GM10266 (cell line): ENCODE data around the gene LLGL1.

ENCODE experiments used
- DNase-seq: peaks from one replicate; pipeline ENCODE4 v3.0.0; 2012; ENCODE audit errors: extremely low spot score
- TF ChIP-seq, protein P1 (sequence below): IDR thresholded peaks from 2 replicates; pipeline ENCODE4 v1.5.1; 2012; ENCODE audit warnings: mild to moderate bottlenecking, low read depth; ENCODE audit not compliant: control insufficient read depth, insufficient read depth; ENCODE audit errors: missing control alignments

Gene LLGL1

DNA sequence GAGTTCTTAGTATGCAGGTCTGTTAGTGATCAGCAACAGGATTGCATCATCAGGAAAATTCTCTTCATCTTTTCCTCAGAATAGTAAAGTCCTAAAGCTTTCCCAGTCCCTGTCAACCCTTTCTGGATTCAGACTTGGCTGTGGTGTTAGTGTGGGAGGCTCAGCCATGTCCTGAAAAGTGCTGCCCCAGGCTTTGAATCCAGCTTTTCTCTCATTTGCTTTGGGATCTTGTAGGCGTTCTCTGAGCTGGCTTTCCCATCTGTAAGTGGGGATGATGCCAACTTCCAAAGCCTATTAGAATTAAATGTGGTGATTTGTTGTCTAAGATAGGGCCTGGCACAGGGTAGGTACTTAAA is 38.8 kb upstream of the LLGL1 start:
- DNase-seq: no peak

DNA sequence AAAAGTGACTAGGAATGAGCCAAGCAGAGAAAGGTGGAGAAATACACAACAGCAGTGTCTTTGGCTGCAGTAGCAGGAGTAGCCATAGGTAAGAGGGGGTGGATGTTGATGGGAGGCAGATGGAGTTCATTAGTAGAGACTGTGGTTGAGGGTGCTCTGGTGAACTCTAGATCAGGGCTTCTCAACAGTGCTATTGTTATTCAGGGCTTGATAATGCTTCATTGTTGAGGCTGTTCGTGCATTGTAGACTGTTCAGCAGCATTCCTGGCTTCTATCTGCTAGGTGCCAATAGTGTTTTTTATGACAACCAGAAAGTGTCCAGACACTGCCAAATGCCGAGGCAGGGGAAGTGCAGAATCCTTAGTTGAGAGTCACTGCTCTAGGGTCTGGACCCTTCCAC is 38.2 kb upstream of the LLGL1 start:
- TF ChIP-seq, protein P1, sequence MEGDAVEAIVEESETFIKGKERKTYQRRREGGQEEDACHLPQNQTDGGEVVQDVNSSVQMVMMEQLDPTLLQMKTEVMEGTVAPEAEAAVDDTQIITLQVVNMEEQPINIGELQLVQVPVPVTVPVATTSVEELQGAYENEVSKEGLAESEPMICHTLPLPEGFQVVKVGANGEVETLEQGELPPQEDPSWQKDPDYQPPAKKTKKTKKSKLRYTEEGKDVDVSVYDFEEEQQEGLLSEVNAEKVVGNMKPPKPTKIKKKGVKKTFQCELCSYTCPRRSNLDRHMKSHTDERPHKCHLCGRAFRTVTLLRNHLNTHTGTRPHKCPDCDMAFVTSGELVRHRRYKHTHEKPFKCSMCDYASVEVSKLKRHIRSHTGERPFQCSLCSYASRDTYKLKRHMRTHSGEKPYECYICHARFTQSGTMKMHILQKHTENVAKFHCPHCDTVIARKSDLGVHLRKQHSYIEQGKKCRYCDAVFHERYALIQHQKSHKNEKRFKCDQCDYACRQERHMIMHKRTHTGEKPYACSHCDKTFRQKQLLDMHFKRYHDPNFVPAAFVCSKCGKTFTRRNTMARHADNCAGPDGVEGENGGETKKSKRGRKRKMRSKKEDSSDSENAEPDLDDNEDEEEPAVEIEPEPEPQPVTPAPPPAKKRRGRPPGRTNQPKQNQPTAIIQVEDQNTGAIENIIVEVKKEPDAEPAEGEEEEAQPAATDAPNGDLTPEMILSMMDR: no peak
- no peak for DNase-seq

More for the DNA sequence above, 38.8 kb upstream of the LLGL1 start:
- TF ChIP-seq, protein P1: no peak

DNA sequence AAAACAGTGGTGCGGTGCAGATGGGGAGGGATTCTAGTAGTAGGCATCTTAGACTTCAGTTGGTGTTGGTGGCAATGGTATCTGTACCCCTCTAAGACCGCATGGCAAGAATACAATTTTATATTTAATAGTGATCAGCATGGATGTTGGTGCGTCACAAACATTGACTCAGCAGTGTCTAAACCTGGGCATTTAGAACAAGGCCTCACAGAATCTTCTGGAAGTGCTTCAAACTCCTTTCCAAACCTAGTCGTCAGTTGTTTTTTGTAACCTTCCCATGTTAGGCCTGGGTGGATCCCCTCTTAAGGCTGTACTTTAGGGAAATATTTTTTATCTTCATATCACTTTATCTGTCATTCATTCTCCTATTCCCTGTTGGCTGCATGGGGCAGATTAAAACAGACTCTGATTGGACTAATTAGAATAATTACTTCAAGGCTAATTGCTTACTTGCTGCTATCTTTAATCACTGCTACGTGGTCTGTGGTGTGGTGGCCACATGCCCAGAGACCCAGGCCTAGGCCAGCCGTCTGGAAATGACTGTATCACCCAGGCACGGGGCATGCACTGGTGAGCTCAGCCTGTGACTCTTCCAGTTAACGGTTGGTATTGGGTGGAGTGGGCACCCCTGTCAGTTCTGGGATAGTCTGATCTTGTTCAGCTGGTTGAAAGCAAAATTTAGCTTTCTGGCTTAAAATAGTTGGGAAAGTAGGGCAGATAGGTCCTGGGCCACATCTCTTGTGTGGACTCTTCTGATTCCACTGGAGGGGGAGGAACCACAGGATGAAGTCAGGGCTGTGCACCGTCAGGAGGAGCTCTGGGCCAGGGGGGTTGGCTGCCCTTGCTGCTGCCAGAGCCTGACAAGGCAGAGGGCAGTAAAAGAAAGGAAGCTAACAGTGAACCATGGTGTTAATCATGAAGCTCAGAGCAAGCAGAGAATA is 37.3 kb upstream of the LLGL1 start:
- TF ChIP-seq, protein P1: no peak
- no peak for DNase-seq

DNA sequence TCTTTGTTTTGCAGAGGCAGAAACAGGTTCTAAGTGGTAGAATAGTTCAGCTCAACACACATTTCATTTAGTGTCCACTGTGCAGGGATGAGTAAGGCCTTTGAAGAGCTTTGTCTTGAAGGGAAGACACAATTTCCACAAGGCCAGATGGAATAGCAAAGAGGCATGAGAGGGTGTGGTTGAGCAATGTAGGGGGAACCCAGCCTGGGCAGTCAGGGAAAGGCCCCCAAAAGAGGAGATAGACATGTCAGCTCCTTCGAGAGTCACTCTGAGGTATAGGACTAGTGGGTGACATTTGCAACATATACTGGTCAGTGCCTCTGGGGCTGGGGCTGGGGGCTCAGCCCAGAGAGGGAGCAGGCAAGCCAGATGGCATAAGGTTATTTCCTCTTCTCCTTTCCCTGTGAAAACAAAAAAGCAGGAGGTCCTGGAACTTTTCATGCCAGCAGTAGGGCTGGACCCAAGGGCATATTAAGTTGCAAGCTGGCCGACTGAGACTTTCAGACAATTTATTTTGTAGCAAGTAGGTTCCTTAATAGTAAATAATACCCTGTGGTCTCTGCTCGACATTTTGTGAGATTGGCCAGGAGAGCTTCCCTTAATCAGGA is 34.7 kb upstream of the LLGL1 start:
- TF ChIP-seq, protein P1: no peak
- no peak for DNase-seq

DNA sequence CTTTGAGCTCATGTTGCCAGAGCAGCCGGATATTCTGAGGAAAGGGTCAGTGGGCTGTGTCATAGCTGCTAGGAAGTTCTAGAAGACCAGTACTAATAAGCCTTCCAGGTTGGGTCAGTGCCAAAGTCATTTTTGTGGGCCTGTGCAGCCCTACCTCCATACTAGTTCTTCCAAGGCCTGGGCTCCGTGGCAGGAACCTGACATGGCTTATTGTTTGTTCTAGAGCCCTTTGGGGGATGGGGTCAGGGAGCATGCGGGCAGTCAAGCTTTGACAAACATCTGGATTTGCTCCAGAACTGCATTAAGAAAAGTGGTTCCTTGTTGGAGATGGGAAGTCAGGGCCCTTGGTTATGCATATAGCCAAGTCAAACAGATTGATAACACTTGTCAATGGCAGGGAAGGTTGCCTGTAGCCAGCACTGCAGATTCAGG is 34.2 kb upstream of the LLGL1 start:
- DNase-seq: no peak
- TF ChIP-seq, protein P1: no peak

DNA sequence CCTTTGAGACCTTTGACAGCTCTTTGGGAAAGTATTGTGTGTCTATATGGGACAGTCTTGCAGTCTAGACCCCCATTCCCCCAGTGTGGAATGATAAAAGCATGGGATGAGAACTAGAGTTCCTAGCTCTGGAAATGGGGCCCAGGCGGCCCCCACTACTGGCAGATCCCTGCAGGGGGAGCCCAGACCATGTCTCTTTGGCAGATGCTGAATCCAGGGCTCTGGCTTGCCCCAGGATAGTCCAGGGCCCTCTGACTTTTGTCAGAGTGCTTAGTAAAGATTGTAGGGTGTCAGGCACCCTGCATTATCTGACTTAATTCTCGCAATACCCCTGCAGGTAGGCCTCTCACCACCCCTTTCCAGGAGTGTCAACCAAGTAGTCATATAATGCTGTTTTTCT is 33.5 kb upstream of the LLGL1 start:
- TF ChIP-seq, protein P1: no peak
- DNase-seq: no peak

DNA sequence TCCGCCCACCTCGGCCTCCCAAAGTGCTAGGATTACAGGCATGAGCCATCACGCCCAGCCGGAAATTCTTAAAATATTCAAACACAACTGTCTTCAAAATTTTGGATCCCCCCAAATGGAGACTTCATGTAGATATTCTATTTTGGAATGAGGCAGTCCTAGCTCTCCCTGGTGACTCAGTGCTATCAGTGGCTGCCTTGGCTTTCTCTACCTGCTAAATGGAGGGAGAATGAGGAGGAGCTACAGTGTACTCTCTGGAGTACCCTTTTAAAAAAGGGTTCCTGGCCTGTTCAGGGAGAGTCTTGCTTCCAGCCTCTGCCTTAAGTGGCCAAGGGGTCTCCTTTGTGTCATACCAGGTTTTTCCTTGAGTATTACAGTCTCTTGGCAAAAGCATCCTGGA is 31.0 kb upstream of the LLGL1 start:
- no peak for DNase-seq
- TF ChIP-seq, protein P1: no peak
